ENCODE measurements around the gene PLD1. TPM values are rescaled to one million over a fixed set of nuclear protein-coding genes. Genes with fewer than 3 reads are reported as not detected.
A peak's percentile ranks its signal among the peaks of the same experiment; 100 is the strongest.

PLD1 gene
- total RNA-seq, 6 experiments from 2014 or later, result 13.3 to 29.9 (median 18.5) TPM

- intact Hi-C loops (cut with DNase I), result no loop called here
- no peaks in the 10 kb centered on the region for H3K36me3 ChIP-seq
- no peak overlapping the region for H3K4me3 ChIP-seq
- no peaks in the 10 kb centered on the region for H3K27me3 ChIP-seq
- no peak for DNase-seq
- TF ChIP-seq POLR2A (IDR thresholded peaks at IDR 0.05) (no peak), CTCF (IDR thresholded peaks at IDR 0.05) (no peak)
- 60% methylated on average over 3 of the region's 3 CpGs for WGBS (ENCODE audit: insufficient coverage, low coverage, low lambda C conversion rate, missing lambda C conversion rate)
- no peaks in the 10 kb centered on the region for H3K9me3 ChIP-seq
- no peak overlapping the region for H3K27ac ChIP-seq
- no peak for ATAC-seq
- H3K4me1 ChIP-seq, result peaks cover 0 to 6% (median 0%) of the 10 kb centered on the region in 4 donors
Observed at GRCh38 chr3:171847595-171848259, 37.4 kb upstream of the PLD1 start.

GRCh38 chr3:171847133-171847532 lies 36.9 kb upstream of the PLD1 start:
- no peaks in the 10 kb centered on the region for H3K36me3 ChIP-seq
- DNase-seq (no peak), ATAC-seq (no peak)
- H3K9me3 ChIP-seq, result no peaks in the 10 kb centered on the region
- H3K4me3 ChIP-seq, result no peak overlapping the region
- 62% methylated on average over 5 of the region's 6 CpGs for WGBS (ENCODE audit: insufficient coverage, low coverage, low lambda C conversion rate, missing lambda C conversion rate)
- intact Hi-C loops (cut with DNase I), result no loop called here
- H3K27ac ChIP-seq, result no peak overlapping the region
- TF ChIP-seq CTCF (IDR thresholded peaks at IDR 0.05), result no peak
- no peak for TF ChIP-seq POLR2A (IDR thresholded peaks at IDR 0.05)
- no peaks in the 10 kb centered on the region for H3K27me3 ChIP-seq
- peaks cover 0 to 11% (median under 1%) of the 10 kb centered on the region in 4 donors for H3K4me1 ChIP-seq

GRCh38 chr3:171846597-171846996 lies 36.3 kb upstream of the PLD1 start:
- no peak overlapping the region for H3K4me3 ChIP-seq
- H3K27ac ChIP-seq, result no peak overlapping the region
- H3K27me3 ChIP-seq, result no peaks in the 10 kb centered on the region
- H3K9me3 ChIP-seq, result no peaks in the 10 kb centered on the region
- no peak for TF ChIP-seq CTCF (IDR thresholded peaks at IDR 0.05)
- no peak for TF ChIP-seq POLR2A (IDR thresholded peaks at IDR 0.05)
- WGBS (ENCODE audit: insufficient coverage, low coverage, low lambda C conversion rate, missing lambda C conversion rate), result 61% methylated on average over 2 of the region's 2 CpGs
- intact Hi-C loops (cut with DNase I), result no loop called here
- ATAC-seq, result peak in 1 of 4 donors; percentile 34
- H3K4me1 ChIP-seq, result peaks cover 0 to 17% (median 3%) of the 10 kb centered on the region in 4 donors
- no peaks in the 10 kb centered on the region for H3K36me3 ChIP-seq
- DNase-seq, result no peak

GRCh38 chr3:171845481-171846284 lies 35.4 kb upstream of the PLD1 start:
- no peak overlapping the region for H3K27ac ChIP-seq
- peaks cover 0 to 22% (median 4%) of the 10 kb centered on the region in 4 donors for H3K4me1 ChIP-seq
- intact Hi-C loops (cut with DNase I), result no loop called here
- no peak for TF ChIP-seq CTCF (IDR thresholded peaks at IDR 0.05)
- H3K9me3 ChIP-seq, result no peaks in the 10 kb centered on the region
- no peak for ATAC-seq
- no peaks in the 10 kb centered on the region for H3K27me3 ChIP-seq
- no peak for DNase-seq
- WGBS (ENCODE audit: insufficient coverage, low coverage, low lambda C conversion rate, missing lambda C conversion rate), result 44% methylated on average over 3 of the region's 3 CpGs
- no peak overlapping the region for H3K4me3 ChIP-seq
- H3K36me3 ChIP-seq, result no peaks in the 10 kb centered on the region

Measured in right lobe of liver (tissue), 6 donors.